NCI-H2196 (cell line): ENCODE measurements around the gene PLOD3.
"Not testable (repeated sequence)": the region's sequence is repeated elsewhere in the genome, so short reads cannot be mapped to it uniquely, and the experiment has no call there.

Source experiments
- DNase-seq: peaks from one replicate; lab custom pipeline; 2025; ENCODE audit not compliant: unreplicated experiment; lab: John Stamatoyannopoulos, UW

The PLOD3 gene

GRCh38 chr7:101216001-101216859 is 1.2 kb downstream of the PLOD3 start:
- DNase-seq, result no peak

DNA sequence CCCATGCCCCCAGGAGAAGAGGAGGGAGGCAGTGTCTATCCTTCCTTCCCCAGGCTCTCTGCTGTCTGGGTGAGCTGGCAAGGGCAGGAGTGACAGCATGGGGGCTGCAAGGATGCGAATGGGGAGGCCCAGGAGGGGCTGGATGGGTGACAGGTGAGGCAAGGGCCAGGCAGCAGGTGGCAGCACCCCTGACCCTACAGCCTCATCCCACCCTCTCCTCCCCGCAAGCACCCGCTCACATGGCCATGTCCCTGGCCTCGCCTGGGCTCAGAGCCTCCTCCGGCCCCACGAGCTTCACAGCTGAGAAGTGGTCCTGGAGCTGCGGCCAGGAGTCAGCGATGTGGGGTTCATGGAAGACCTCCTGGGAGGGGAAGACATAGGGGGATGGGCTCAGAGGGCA is 5.4 kb downstream of the PLOD3 start:
- no peak for DNase-seq

DNA sequence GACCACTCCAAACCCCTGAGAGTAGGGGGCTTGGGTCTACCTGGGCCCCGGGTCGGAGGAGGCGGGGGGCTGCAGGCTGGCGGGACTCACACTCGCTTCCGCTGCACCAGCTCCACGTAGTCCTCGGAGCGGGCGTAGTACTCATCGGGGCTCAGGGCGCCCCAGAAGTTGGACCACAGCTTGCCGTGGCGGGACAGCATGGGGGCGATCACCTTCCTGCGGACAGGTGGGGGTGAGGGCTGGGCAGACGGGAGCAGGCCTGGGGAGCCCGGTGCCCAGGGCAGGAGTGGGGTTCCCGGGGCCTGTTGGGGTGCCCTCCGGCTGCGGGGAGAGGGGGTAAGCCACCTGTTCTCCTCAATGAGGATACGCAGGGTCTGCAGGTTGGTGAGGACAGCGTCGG is 5.9 kb downstream of the PLOD3 start:
- DNase-seq, result no peak

GRCh38 chr7:101210143-101210542 is 7.2 kb downstream of the PLOD3 start:
- DNase-seq, result no peak

GRCh38 chr7:101208794-101209193 is 8.6 kb downstream of the PLOD3 start:
- DNase-seq, result no peak

DNA sequence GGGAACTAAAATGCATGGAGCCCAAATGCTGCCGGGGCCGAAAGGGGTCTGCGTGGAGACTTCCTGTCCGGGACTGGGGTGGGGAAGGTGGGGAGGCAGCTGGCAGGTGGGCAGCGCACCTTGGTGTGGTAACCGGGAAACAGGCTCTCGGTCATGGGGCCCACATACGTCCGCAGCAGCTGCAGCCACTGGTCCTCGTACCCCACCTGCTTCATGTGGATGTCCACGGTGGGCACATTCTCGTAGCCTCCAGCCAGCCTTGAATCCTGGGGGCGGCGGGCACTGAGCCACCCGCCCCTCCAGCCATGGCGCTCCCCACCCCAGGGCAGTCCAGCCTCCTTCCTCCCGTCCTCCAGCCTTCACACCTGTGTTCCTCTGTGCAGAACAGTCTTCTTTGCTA is 9.9 kb downstream of the PLOD3 start:
- no peak for DNase-seq

- DNase-seq, result no peak
Measured at GRCh38 chr7:101206665-101207042, 10.7 kb downstream of the PLOD3 start.

DNA sequence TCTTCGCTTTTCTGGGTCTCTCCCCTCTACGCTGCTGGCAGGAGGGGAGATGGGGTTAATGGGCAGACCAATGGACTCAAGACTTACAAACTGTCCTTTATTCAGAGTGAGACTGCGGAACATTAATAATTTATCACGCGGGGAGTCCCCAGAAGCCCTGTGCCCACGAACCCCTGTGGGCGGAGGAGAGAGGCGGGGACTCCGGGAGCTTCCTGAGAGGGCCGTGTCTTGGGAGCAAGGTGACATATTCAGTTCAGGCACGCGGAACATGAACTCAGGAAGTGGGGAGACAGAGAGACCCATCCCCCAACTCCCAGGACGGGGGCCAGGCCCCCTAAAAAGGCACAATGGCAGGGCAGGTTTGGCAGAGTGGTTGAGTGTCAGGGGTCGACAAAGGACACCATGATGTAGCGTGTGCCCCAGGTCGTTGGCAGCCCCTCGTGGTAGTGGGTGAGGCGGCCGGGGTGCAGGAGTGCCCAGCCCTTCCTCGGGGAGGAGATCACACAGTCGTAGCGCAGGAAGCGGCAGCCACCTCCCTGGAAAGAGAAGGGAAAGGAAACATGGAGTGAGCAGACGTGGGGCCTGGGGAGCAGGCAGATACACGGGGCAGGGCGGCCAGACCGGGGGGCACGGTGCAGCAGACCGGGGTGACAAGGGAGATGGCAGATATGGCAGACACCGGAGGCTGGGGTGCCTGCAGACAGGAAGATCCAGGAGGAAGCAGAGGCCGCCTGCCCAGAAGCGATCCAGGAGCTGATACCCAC is 11.3 kb downstream of the PLOD3 start:
- DNase-seq, result no peak

DNA sequence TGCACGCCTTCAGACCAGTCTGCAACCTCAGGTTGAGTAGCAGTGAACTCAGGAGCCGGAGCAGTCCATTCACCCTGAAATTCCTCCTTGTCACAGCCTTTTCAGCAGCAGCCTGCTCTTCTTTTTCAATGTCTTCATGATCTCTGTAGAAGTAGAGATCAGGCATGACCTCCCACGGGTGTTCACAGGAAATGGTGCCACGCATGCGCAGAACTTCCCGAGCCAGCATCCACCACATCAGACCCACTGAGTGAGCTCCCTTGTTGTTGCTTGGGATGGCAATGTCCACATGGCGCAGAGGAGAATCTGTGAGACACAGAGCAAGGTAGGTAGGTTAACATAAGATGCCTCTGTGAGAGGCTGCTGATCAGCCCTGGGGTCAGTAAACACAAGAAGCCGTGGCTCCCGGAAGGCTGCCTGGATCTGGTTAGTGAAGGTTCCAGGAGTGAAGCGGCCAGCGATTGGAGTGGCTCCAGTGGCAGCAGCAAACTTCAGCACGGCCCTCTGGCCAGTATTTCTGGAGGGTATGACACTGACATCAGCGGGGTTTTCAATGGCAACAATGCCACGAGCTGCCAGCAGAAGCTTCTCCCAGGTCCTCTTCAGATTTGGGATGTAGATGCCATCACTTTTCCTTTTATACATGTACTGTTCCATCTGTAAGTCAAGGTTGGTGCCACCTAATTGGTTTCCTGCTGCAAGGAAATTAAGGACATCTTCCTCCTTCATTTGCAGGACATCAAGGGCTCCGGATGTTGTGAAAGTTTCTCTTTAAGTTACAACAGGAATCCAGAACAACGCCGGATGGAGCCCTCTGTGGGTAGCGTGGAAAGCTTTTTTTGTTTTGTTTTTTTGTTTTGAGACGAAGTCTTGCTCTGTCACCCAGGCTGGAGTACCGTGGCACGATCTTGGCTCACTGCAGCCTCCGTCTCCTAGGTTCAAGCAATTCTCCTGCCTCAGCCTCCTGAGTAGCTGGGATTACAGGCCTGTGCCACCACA is 13.3 kb downstream of the PLOD3 start:
- not testable (repeated sequence) for DNase-seq

GRCh38 chr7:101202603-101202918 is 14.8 kb downstream of the PLOD3 start:
- DNase-seq, result no peak

DNA sequence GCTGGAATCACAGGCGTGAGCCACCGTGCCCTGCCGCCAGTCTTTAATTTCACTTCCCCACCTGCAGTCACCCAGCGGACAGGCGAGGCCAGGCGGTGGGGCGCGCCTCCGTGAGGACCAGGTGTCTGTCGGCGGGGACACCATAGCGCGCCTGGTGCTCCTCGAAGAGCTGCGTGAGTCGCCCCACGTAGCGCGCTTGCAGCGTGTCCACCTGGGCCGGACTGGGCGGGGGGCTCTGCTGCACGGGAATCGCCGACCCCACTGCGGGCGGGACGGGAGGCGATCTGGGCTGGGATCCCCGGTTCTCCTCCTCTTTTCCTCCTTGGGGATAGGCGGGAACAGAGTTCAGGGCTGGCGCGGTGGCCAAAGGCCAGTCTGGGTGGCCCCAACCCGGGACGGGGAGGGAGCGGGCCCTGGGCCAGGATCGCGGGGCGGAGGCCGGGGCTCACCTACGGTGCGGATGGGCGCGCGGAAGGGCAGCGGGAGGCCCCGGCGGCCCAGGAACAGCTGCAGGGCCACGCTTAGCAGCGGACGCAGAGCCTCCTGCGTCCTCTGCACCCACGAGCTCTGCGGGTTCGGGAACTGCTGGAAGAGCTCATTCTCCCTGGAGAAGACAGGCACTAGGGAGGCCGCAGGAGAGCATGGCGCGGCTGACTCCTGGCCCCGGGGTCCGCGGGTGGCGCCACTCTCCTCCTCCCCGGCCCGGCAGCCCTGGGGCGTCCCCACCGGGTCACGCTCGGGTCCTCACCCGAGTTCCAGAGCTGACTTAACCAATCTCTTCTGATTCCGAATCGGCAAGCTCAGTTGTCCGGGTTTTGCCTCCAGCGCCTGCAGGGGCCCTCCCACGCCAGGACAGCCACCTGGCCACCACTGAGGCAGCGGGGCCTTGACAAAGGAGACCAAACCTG is 15.4 kb downstream of the PLOD3 start:
- no peak for DNase-seq

- DNase-seq, result no peak
Measured at GRCh38 chr7:101200862-101201599, 16.4 kb downstream of the PLOD3 start, which contains the start of gene MOGAT3. TSS of gene MOGAT3 (minus strand) at chr7:101201036. CDS start at chr7:101200854, 182 bp downstream.

GRCh38 chr7:101200504-101200861 is 16.9 kb downstream of the PLOD3 start:
- no peak for DNase-seq

DNA sequence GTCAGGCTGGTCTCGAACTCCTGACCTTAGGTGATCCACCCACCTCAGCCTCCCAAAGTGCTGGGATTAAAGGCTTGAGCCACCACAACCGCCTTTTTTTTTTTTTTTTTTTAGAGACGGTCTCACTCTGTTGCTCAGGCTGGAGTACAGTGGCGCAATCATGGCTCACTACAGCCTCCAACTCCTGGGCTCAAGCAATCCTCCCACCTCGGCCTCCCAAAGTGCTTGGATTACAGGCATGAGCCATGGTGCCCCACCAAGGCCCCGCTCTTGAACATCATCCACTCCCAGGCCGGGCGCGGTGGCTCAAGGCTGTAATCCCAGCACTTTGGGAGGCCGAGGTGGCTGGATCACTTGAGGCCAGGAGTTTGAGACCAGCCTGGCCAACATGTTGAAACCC is 17.9 kb downstream of the PLOD3 start:
- not testable (repeated sequence) for DNase-seq

GRCh38 chr7:101198476-101198875 is 18.9 kb downstream of the PLOD3 start:
- no peak for DNase-seq

GRCh38 chr7:101197991-101198390 is 19.4 kb downstream of the PLOD3 start:
- DNase-seq, result no peak

GRCh38 chr7:101195884-101196283 is 21.5 kb downstream of the PLOD3 start:
- DNase-seq, result no peak

DNA sequence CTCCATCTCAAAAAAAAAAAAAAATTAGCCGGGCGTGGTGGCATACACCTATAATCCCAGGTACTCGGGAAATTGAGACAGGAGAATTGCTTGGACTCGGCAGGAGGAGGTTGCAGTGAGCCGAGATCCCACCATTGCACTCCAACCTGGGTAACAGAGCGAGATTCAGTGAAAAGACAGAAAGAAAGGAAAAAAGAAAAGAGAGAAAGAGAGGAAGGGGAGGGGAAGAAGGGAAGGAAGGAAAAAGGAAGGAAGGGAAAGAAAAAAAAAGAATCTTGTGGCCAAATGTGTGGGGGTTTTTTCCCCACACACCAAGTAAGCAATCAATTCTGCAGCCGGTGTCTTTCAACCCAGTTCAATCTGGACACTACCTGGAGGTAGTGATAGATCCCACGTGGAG is 28.3 kb downstream of the PLOD3 start:
- DNase-seq, result no peak

DNA sequence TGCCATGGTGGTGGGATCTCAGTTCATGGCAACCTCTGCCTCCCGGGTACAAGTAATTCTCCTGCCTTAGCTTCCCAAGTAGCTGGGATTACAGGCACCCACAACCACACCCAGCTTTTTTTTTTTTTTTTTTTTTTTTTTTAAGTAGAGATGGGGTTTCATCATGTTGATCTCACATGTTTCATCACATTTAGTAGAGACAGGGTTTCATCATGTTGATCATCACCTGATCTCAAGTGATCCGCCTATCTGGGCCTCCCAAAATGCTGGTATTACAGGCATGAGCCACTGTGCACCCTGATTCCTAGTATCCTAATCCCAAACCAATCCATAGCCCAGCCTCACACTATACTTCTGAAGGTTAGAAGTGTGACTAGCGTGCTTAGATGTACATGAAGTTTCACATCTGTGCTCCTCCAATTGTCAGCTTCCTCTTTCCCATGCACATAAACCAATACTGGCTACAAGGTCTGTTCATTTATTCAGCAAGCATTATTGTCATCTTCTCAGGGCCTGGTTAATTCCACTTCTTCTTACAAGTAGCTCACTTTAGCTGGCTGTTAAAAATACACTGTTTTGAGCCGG is 30.4 kb downstream of the PLOD3 start:
- no peak for DNase-seq
